ENCODE results near the gene RCL1.

The RCL1 gene

GRCh38 chr9:4755026-4755609 lies 37.6 kb upstream of the RCL1 start:
- DNase-seq (ENCODE audit: low spot score) = peak; percentile 20
- TF ChIP-seq CTCF (IDR thresholded peaks at IDR 0.05; ENCODE audit: extremely low read depth, missing control alignments) = no peak

GRCh38 chr9:4756420-4756819 lies 36.3 kb upstream of the RCL1 start:
- no peak for DNase-seq (ENCODE audit: low spot score)
- TF ChIP-seq CTCF (IDR thresholded peaks at IDR 0.05; ENCODE audit: extremely low read depth, missing control alignments) = no peak

- no peak for DNase-seq (ENCODE audit: low spot score)
- no peak for TF ChIP-seq CTCF (IDR thresholded peaks at IDR 0.05; ENCODE audit: extremely low read depth, missing control alignments)
These were observed 32.6 kb upstream of the RCL1 start for GRCh38 chr9:4760122-4760521.

DNA sequence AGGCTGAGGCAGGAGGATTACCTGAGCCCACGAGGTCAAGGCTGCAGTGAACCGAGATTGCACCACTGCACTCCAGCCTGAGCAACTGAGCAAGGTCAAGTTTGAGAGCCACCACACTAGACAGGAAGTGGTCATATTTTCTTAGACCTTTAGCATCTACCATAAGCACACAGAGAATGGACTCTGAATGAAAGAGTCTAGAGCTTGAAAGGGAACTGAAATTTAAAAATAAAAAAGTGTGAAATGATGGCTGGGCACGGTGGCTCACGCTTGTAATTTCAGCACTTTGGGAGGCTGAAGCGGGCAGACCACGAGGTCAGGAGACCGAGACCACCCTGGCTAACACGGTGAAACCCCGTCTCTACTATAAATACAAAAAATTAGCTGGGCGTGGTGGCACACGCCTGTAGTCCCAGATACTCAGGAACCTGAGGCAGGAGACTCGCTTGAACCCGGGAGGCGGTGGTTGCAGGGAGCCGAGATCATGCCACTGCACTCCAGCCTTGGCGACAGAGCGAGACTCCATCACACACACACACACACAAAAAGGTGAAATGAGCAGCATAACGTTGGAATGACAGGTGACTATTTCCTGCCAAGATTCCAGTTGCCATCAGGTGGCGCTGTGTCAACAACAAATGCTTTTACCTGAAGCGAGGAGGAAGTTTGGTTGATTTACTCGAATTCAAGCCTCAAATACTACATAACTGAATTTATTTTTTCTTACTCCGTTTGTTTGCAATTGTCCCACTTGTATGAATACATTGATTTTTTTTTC lies 30.4 kb upstream of the RCL1 start:
- DNase-seq (ENCODE audit: low spot score) = peak; percentile 65
- TF ChIP-seq CTCF (IDR thresholded peaks at IDR 0.05; ENCODE audit: extremely low read depth, missing control alignments) = peak; percentile 90

DNA sequence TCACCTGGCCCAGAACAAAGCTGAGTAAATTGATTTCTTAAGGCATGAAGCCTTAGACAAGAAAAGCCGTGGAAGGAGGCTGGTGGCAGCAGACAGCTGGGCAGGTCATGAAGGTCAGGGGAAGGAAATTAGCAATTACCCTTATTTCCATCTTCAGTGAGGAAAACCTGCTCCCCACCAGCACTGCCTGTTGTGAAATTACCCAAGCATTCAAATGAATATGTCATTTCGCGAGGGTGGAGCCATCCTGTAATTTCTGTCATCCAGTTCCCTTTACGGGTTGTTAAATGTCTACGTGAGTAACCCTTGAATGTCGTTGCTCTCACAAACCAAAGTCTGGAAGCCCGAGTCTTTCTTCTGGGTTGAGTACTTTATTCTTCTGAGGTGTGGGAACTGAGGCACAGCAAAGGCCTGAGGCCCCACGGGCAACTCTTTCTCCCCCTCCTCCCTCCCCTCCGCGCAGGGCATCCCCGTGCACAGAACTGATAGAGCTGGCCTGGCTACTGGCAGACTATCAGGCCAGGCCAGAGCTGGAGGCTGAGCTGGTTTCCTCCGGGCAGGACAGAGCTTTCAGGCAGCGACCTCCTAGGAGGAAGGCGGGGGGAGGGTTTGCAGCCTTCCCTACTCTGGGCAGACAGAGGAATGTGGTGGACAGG lies 29.7 kb upstream of the RCL1 start:
- DNase-seq (ENCODE audit: low spot score) = peak; percentile 26
- no peak for TF ChIP-seq CTCF (IDR thresholded peaks at IDR 0.05; ENCODE audit: extremely low read depth, missing control alignments)

DNA sequence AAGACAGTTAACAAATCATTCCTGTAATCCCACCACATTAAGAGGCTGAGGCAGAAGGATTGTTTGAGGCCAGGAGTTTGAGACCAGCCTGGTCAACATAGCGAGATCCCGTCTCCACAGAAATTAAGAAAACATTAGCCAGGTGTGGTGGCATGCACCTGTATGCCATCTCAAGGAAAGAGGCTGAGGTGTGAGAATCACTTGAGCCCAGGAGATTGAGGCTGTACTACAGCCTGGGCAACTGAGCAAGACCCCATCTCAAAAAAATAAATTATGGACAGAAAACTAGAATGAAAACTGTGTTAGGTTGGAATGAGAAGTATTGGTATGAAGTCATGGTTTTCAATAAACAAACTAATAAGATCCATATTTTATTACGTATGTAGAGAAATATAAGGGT lies 28.7 kb upstream of the RCL1 start:
- no peak for DNase-seq (ENCODE audit: low spot score)
- no peak for TF ChIP-seq CTCF (IDR thresholded peaks at IDR 0.05; ENCODE audit: extremely low read depth, missing control alignments)

DNA sequence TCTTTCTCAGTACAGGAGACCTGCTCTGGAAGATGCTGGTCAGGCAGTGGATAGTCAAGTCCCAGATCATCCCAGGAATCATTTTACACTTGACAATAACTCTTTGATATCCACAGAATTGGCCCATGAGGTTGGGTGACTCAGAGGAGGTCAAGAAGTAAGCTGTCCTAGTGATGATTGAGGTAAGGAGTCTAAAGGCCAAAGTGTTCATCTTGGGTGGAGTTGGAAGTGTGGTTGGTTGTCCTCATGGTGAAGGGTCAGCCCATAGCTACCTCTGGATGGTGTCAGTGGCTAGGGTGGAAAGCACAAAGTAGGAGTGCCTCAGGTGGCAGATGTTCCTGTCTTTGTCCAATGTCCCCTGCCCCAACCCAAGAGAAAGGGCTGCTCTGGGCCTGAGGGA lies 24.1 kb upstream of the RCL1 start:
- TF ChIP-seq CTCF (IDR thresholded peaks at IDR 0.05; ENCODE audit: extremely low read depth, missing control alignments) = no peak
- DNase-seq (ENCODE audit: low spot score) = no peak

All from GM20000 (cell line).